ENCODE measurements around the gene PCSK5. TPM values are rescaled to one million over a fixed set of nuclear protein-coding genes. Genes with fewer than 3 reads are reported as not detected.

The PCSK5 gene
- total RNA-seq, 4 donors from 2014 or later, result 9.6 to 41.8 (median 15.1) TPM

DNA sequence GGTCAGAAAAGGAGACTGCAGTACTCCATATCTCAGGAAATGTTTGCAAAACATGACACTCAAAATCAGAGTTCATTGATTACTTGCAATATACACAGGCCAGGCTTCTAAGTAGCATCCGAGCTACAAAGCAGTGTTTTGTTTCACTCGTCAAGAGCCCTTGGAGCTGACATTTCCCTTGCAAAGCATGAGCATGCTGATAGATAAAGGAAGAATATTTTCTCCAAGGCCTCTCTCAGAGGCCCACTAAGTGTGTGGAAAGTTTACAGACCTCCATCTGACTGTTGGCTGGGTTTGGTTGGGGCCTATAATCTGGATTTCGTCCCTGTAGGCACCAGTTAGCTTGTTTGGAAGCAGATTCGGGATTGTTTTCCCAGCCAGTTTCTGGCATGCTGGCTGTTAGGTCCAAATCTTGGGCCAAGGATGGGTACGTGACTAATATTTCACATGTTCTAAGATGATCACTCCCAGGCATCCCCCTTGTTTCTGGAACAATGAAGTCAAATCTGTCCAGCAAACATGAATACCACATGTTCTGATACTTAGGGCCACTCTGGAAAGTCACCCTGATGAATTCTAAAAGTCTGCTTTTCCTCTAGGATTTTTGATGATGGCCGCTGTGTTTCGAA, 342.5 kb downstream of the PCSK5 start:
- Histone ChIP-seq H3K27ac (no peak overlapping the region), H3K4me1 (no peaks in the 10 kb centered on the region), H3K27me3 (no peaks in the 10 kb centered on the region), H3K4me3 (replicated peaks in 1 of 3) (no peak overlapping the region), H3K36me3 (no peaks in the 10 kb centered on the region), H3K9me3 (no peaks in the 10 kb centered on the region)
- DNase-seq, result no peak
- 83 to 86% methylated on average over 7 of the region's 7 CpGs for WGBS, 2 donors
- intact Hi-C loops (cut with DNase I), result no loop called here
- TF ChIP-seq, protein P1, sequence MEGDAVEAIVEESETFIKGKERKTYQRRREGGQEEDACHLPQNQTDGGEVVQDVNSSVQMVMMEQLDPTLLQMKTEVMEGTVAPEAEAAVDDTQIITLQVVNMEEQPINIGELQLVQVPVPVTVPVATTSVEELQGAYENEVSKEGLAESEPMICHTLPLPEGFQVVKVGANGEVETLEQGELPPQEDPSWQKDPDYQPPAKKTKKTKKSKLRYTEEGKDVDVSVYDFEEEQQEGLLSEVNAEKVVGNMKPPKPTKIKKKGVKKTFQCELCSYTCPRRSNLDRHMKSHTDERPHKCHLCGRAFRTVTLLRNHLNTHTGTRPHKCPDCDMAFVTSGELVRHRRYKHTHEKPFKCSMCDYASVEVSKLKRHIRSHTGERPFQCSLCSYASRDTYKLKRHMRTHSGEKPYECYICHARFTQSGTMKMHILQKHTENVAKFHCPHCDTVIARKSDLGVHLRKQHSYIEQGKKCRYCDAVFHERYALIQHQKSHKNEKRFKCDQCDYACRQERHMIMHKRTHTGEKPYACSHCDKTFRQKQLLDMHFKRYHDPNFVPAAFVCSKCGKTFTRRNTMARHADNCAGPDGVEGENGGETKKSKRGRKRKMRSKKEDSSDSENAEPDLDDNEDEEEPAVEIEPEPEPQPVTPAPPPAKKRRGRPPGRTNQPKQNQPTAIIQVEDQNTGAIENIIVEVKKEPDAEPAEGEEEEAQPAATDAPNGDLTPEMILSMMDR (IDR thresholded peaks at IDR 0.05), result no peak
- no peak for TF ChIP-seq POLR2A (IDR thresholded peaks at IDR 0.05)

DNA sequence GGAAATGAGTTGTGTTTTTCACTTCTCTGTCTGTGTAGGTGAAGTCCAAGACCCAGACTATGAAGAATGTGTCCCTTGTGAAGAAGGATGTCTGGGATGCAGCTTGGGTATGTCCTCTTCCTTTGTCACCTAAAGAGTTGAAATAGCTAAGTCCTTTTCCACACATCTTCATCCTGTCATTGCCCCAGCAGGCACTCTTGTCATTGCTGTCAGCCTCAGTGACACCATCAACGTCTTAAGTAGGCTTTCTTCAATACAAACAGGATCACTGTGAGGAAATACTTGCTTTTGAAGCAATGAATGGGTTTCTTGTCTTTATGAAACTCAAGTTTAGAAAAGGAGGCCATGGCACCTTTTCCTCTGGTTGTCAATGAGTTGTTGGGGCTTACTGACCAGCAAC, 350.1 kb downstream of the PCSK5 start:
- H3K27ac ChIP-seq, result no peak overlapping the region
- no peaks in the 10 kb centered on the region for H3K9me3 ChIP-seq
- TF ChIP-seq POLR2A (IDR thresholded peaks at IDR 0.05), result no peak
- TF ChIP-seq, protein P1 (IDR thresholded peaks at IDR 0.05), result no peak
- intact Hi-C loops (cut with DNase I), result no loop called here
- no peaks in the 10 kb centered on the region for H3K4me1 ChIP-seq
- H3K4me3 ChIP-seq (replicated peaks in 1 of 3), result no peak overlapping the region
- no peak for DNase-seq
- H3K27me3 ChIP-seq, result no peaks in the 10 kb centered on the region
- WGBS, 2 donors, result 68 to 74% methylated on average over 1 of the region's 1 CpG
- no peaks in the 10 kb centered on the region for H3K36me3 ChIP-seq

DNA sequence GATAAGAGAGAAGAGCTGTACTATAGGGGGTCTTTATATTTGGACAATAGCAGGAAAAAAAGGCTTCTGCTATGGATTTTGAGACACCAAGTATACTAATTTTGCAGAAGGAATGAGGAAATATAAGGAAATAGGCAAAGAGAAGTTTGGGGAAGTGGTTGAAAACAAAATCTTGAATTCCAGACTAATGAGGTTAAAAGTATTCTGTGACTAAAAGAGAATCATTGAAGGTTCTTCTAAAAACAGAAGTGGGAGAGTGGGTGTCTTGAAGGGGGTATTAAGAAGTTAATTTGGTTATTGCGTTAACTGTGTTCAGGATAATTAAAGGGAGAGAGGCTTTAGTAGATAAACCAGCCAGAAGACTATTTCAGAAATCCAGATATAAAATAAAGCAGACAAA, 355.0 kb downstream of the PCSK5 start:
- Histone ChIP-seq H3K27ac (no peak overlapping the region), H3K4me1 (no peaks in the 10 kb centered on the region), H3K36me3 (no peaks in the 10 kb centered on the region), H3K9me3 (no peaks in the 10 kb centered on the region), H3K27me3 (no peaks in the 10 kb centered on the region), H3K4me3 (replicated peaks in 1 of 3) (no peak overlapping the region)
- TF ChIP-seq, protein P1 (IDR thresholded peaks at IDR 0.05), result no peak
- TF ChIP-seq POLR2A (IDR thresholded peaks at IDR 0.05), result no peak
- no peak for DNase-seq
- intact Hi-C loops (cut with DNase I), result no loop called here
- 83 to 90% methylated on average over 1 of the region's 1 CpG for WGBS, 2 donors

DNA sequence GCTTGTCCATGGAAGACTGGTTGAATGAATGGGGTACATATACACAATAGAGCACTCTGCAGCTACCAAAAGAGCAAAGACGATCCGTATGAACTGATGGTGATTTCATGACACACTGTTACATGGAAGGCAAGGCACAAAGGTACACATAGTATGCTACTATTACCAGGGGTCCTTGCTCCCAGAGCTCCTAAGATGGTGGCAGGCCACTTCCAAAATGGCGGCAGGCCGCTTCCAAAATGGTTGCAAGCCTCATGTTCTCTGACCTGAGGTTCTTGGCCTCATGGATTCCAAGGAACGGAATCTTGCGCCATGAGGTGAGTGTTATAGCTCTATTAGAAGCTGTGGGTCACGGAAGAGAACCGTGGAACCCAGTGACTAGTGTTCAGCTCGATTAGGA, 356.2 kb downstream of the PCSK5 start:
- no peaks in the 10 kb centered on the region for H3K36me3 ChIP-seq
- H3K27ac ChIP-seq, result no peak overlapping the region
- DNase-seq, result no peak
- intact Hi-C loops (cut with DNase I), result no loop called here
- no peaks in the 10 kb centered on the region for H3K27me3 ChIP-seq
- no peaks in the 10 kb centered on the region for H3K4me1 ChIP-seq
- TF ChIP-seq, protein P1 (IDR thresholded peaks at IDR 0.05), result no peak
- 93 to 98% methylated on average over 9 of the region's 9 CpGs for WGBS, 2 donors
- no peaks in the 10 kb centered on the region for H3K9me3 ChIP-seq
- no peak overlapping the region for H3K4me3 ChIP-seq (replicated peaks in 1 of 3)

DNA sequence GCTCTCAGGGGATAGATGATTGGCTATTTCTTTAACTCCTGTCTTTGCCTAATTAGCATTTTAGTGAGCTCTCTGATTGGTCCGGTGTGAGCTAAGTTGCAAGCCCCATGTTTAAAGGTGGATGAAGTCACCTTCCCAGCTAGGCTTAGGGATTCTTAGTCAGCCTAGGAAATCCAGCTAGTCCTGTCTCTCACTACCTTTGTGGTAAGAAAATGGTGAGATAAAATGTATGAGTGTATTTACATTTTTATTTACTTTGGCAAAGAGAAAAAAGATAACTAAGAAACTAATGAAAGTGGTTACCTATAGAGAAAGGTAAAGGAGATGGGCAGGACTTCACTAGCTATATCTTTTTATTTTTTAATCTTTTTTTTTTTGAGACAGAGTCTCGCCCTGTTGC, 357.0 kb downstream of the PCSK5 start:
- TF ChIP-seq POLR2A (IDR thresholded peaks at IDR 0.05), result no peak
- TF ChIP-seq, protein P1 (IDR thresholded peaks at IDR 0.05), result no peak
- Histone ChIP-seq H3K27me3 (no peaks in the 10 kb centered on the region), H3K4me1 (no peaks in the 10 kb centered on the region), H3K4me3 (replicated peaks in 1 of 3) (no peak overlapping the region), H3K27ac (no peak overlapping the region), H3K9me3 (no peaks in the 10 kb centered on the region), H3K36me3 (no peaks in the 10 kb centered on the region)
- intact Hi-C loops (cut with DNase I), result no loop called here
- DNase-seq, result no peak
- WGBS, 2 donors, result 93 to 97% methylated on average over 2 of the region's 2 CpGs
